H9 (cell line): ENCODE data around the gene XPNPEP3. TPM values are rescaled to one million over a fixed set of nuclear protein-coding genes. Genes with fewer than 3 reads are reported as not detected.

Experiments
- DNase-seq: peaks from one replicate; pipeline ENCODE4 v3.0.0-alpha.2; 2017
- H2AFZ ChIP-seq: one replicate; pipeline ENCODE4 v1.6.1; 2013; ENCODE audit warnings: mild to moderate bottlenecking, low read length, control low read depth, moderate library complexity
- H2AK5ac ChIP-seq: 2 replicates; pipeline ENCODE4 v1.6.1; 2013; ENCODE audit warnings: low read length, control low read depth, mixed read lengths; ENCODE audit not compliant: insufficient read length
- H2BK120ac ChIP-seq: one replicate; pipeline ENCODE4 v1.6.1; 2013; ENCODE audit warnings: low read depth, mild to moderate bottlenecking, low read length, control low read depth, inconsistent platforms; ENCODE audit not compliant: poor library complexity, severe bottlenecking
- H2BK12ac ChIP-seq: 2 replicates; pipeline ENCODE4 v1.6.1; 2013; ENCODE audit warnings: low read length, control low read depth, mixed read lengths, low read depth; ENCODE audit not compliant: insufficient read length
- H2BK15ac ChIP-seq: 2 replicates; pipeline ENCODE4 v1.6.1; 2013; ENCODE audit warnings: low read depth, low read length, control low read depth
- H2BK20ac ChIP-seq: one replicate; pipeline ENCODE4 v1.6.1; 2013; ENCODE audit warnings: low read depth, mild to moderate bottlenecking, low read length, control low read depth, inconsistent platforms; ENCODE audit not compliant: poor library complexity, severe bottlenecking
- H2BK5ac ChIP-seq: 2 replicates; pipeline ENCODE4 v1.6.1; 2013; ENCODE audit warnings: low read length, control low read depth, mixed read lengths; ENCODE audit not compliant: insufficient read length
- H3K14ac ChIP-seq: 2 replicates; pipeline ENCODE4 v1.6.1; 2013; ENCODE audit warnings: low read length, control low read depth; ENCODE audit not compliant: insufficient read depth
- H3K18ac ChIP-seq: 2 replicates; pipeline ENCODE4 v1.6.1; 2013; ENCODE audit warnings: low read depth, mild to moderate bottlenecking, mixed read lengths, low read length, control low read depth; ENCODE audit not compliant: insufficient read length
- H3K23ac ChIP-seq: 2 replicates; pipeline ENCODE4 v1.6.1; 2013; ENCODE audit warnings: low read length, control low read depth, mixed read lengths, low read depth; ENCODE audit not compliant: insufficient read length
- H3K23me2 ChIP-seq: 2 replicates; pipeline ENCODE4 v1.6.1; 2013; ENCODE audit warnings: low read depth, mild to moderate bottlenecking, mixed read lengths, low read length, control low read depth; ENCODE audit not compliant: insufficient read length, poor library complexity, severe bottlenecking
- H3K27ac ChIP-seq: 2 replicates; pipeline ENCODE4 v1.5.1; 2013; ENCODE audit warnings: low read length, control low read depth, mixed read lengths, low read depth; ENCODE audit not compliant: insufficient read length
- H3K27me3 ChIP-seq: 2 replicates; pipeline ENCODE4 v1.6.1; 2013; ENCODE audit warnings: low read length, control low read depth, inconsistent platforms; ENCODE audit not compliant: insufficient read depth
- H3K4ac ChIP-seq: 2 replicates; pipeline ENCODE4 v1.6.1; 2013; ENCODE audit warnings: low read depth, mild to moderate bottlenecking, control low read depth, inconsistent platforms, low read length, moderate library complexity
- H3K4me1 ChIP-seq: 2 replicates; pipeline ENCODE4 v1.6.1; 2013; ENCODE audit warnings: low read length, control low read depth, inconsistent platforms; ENCODE audit not compliant: insufficient read depth
- H3K4me2 ChIP-seq: 2 replicates; pipeline ENCODE4 v1.6.1; 2013; ENCODE audit warnings: low read length, control low read depth, mixed read lengths; ENCODE audit not compliant: insufficient read length, insufficient read depth
- H3K56ac ChIP-seq: 2 replicates; pipeline ENCODE4 v1.6.1; 2013; ENCODE audit warnings: low read depth, mild to moderate bottlenecking, mixed read lengths, low read length, control low read depth; ENCODE audit not compliant: insufficient read length
- H3K79me1 ChIP-seq: 2 replicates; pipeline ENCODE4 v1.6.1; 2013; ENCODE audit warnings: low read depth, mild to moderate bottlenecking, moderate library complexity, low read length, control low read depth, inconsistent platforms; ENCODE audit not compliant: insufficient read depth, poor library complexity, severe bottlenecking
- H3K79me2 ChIP-seq: 2 replicates; pipeline ENCODE4 v1.6.1; 2013; ENCODE audit warnings: low read length, control low read depth, inconsistent platforms; ENCODE audit not compliant: insufficient read depth
- H3K9ac ChIP-seq: 2 replicates; pipeline ENCODE4 v1.6.1; 2013; ENCODE audit warnings: low read length, control low read depth, mixed read lengths; ENCODE audit not compliant: insufficient read length; ENCODE audit errors: extremely low read depth
- H3K9me3 ChIP-seq: one replicate; pipeline ENCODE4 v1.6.1; 2013; ENCODE audit warnings: low read depth, low read length, inconsistent platforms; ENCODE audit not compliant: control insufficient read depth
- H3T11ph ChIP-seq: one replicate; pipeline ENCODE4 v1.6.1; 2013; ENCODE audit warnings: mild to moderate bottlenecking, low read length, control low read depth, inconsistent platforms
- H4K20me1 ChIP-seq: one replicate; pipeline ENCODE4 v1.6.1; 2013; ENCODE audit not compliant: control insufficient read depth, insufficient read length, insufficient read depth
- H4K5ac ChIP-seq: 2 replicates; pipeline ENCODE4 v1.6.1; 2013; ENCODE audit warnings: low read depth, mild to moderate bottlenecking, mixed read lengths, low read length, control low read depth; ENCODE audit not compliant: insufficient read length
- H4K8ac ChIP-seq: replicated peaks from 2 replicates; pipeline ENCODE4 v1.6.1; 2013; ENCODE audit warnings: low read length, control low read depth, mixed read lengths, low read depth; ENCODE audit not compliant: insufficient read length
- H4K91ac ChIP-seq: 2 replicates; pipeline ENCODE4 v1.6.1; 2013; ENCODE audit warnings: low read depth, mild to moderate bottlenecking, moderate library complexity, mixed read lengths, low read length, control low read depth; ENCODE audit not compliant: insufficient read length
- H3K27ac Mint-ChIP-seq, 3 experiments: 2 replicates in 2 of 3; 3 replicates in 1 of 3; pipeline ENCODE4 v1.8.0; 2020 to 2021; ENCODE audit warnings: mixed read lengths in 3 of 3, mild to moderate bottlenecking in 1 of 3, moderate library complexity in 1 of 3
- H3K27me3 Mint-ChIP-seq: 2 replicates; pipeline ENCODE4 v1.8.0; 2021; ENCODE audit warnings: low read depth, mild to moderate bottlenecking, moderate library complexity, mixed read lengths
- H3K36me3 Mint-ChIP-seq, 3 experiments: 2 replicates in 2 of 3; 3 replicates in 1 of 3; pipeline ENCODE4 v1.8.0; 2020 to 2021; ENCODE audit warnings: low read depth in 3 of 3, mixed read lengths in 3 of 3; ENCODE audit not compliant: insufficient read depth in 1 of 3
- H3K4me1 Mint-ChIP-seq, 2 experiments: 2 replicates each; pipeline ENCODE4 v1.8.0; 2020; ENCODE audit warnings: mixed read lengths in 2 of 2
- H3K4me3 Mint-ChIP-seq, 2 experiments: 2 replicates in 1 of 2; 3 replicates in 1 of 2; pipeline ENCODE4 v1.8.0; 2020 to 2021; ENCODE audit warnings: mild to moderate bottlenecking in 2 of 2, mixed read lengths in 2 of 2, moderate library complexity in 1 of 2
- H3K9me3 Mint-ChIP-seq, 2 experiments: 2 replicates in 1 of 2; 3 replicates in 1 of 2; pipeline ENCODE4 v1.8.0; 2020; ENCODE audit warnings: mild to moderate bottlenecking in 2 of 2, mixed read lengths in 2 of 2, moderate library complexity in 1 of 2
- CTCF ChIP-seq: fragments of 200-600 bp; sonication (generic); conservative IDR thresholded peaks from 3 replicates; pipeline ENCODE4 v1.8.0; 2021; ENCODE audit warnings: antibody characterized with exemption, mild to moderate bottlenecking
- WGBS: extraction: QIAGEN DNeasy Blood & Tissue Kit; methylation state at CpG from one replicate; pipeline ENCODE4 v1.1.7; 2013; ENCODE audit warnings: missing lambda C conversion rate, low lambda C conversion rate, mixed read lengths; ENCODE audit not compliant: insufficient read length; ENCODE audit errors: extremely low coverage; 5-methylcytosine and 5-hydroxymethylcytosine counted together
- total RNA-seq: library from RNA; stranded (reverse); gene quantifications from 2 replicates; pipeline ENCODE4 v1.2.1, GENCODE V29; 2021

Gene XPNPEP3
- total RNA-seq, 1 experiment from 2014 or later = 18.3 TPM

GRCh38 chr22:40838486-40838885 lies 18.5 kb upstream of the XPNPEP3 start:
- peak overlapping the region in 2 of 3 experiments; percentile 59 to 76; a peak in 4 of 7 replicates for H3K27ac Mint-ChIP-seq
- H3K4me2 ChIP-seq = no peak overlapping the region
- DNase-seq = no peak
- no peak overlapping the region for H3K23ac ChIP-seq
- H3K27me3 Mint-ChIP-seq = no peaks in the 10 kb centered on the region
- H3K36me3 Mint-ChIP-seq = peaks cover 38 to 86% (median 79%) of the 10 kb centered on the region in 3 experiments; a peak in 6 of 7 replicates
- no peaks in the 10 kb centered on the region for H3K4me1 ChIP-seq
- no CpG with 5 or more reads among the region's 3 CpGs for WGBS
- no peak overlapping the region for H2BK5ac ChIP-seq
- H2BK15ac ChIP-seq = no peak overlapping the region
- H2BK12ac ChIP-seq = no peak overlapping the region
- H2BK20ac ChIP-seq = no peak overlapping the region
- no peak for TF ChIP-seq CTCF
- no peaks in the 10 kb centered on the region for H3K23me2 ChIP-seq
- H3K27me3 ChIP-seq = no peaks in the 10 kb centered on the region
- no peak overlapping the region for H2AK5ac ChIP-seq
- peaks cover 2% of the 10 kb centered on the region; the same call in 1 of the 2 replicates for H3K79me2 ChIP-seq
- no peak overlapping the region for H3T11ph ChIP-seq
- no peak overlapping the region for H3K18ac ChIP-seq
- no peak overlapping the region for H4K91ac ChIP-seq
- H3K79me1 ChIP-seq = peaks cover 2% of the 10 kb centered on the region
- H2AFZ ChIP-seq = no peak overlapping the region
- H4K20me1 ChIP-seq = no peaks in the 10 kb centered on the region
- H4K8ac ChIP-seq = no peak overlapping the region
- H3K9me3 Mint-ChIP-seq = no peaks in the 10 kb centered on the region
- H3K9me3 ChIP-seq = no peaks in the 10 kb centered on the region
- no peaks in the 10 kb centered on the region for H3K4me1 Mint-ChIP-seq
- no peak overlapping the region for H3K4me3 Mint-ChIP-seq
- no peak overlapping the region for H3K14ac ChIP-seq
- no peak overlapping the region for H3K27ac ChIP-seq
- H2BK120ac ChIP-seq = no peak overlapping the region
- no peak overlapping the region for H3K4ac ChIP-seq
- H3K56ac ChIP-seq = no peak overlapping the region
- H3K9ac ChIP-seq = no peak overlapping the region
- H4K5ac ChIP-seq = no peak overlapping the region
